ENCODE data around the gene AP1S3.
A peak's percentile ranks its signal among the peaks of the same experiment; 100 is the strongest.
"Not testable (repeated sequence)": the region's sequence is repeated elsewhere in the genome, so short reads cannot be mapped to it uniquely, and the experiment has no call there.

The AP1S3 gene

GRCh38 chr2:223837287-223838061, at the start of gene AP1S3:
TSS of gene AP1S3 (minus strand) at chr2:223837582. CDS start at chr2:223837450, 132 bp downstream.
- DNase-seq (ENCODE audit: low read depth in 2 of 2, low spot score in 1 of 2), result peak; percentile 37 to 43

GRCh38 chr2:223887127-223887526, 49.7 kb upstream of the AP1S3 start:
- no peak for DNase-seq (ENCODE audit: low read depth in 2 of 2, low spot score in 1 of 2)

- no peak for DNase-seq (ENCODE audit: low read depth in 2 of 2, low spot score in 1 of 2)
Measured at GRCh38 chr2:223886726-223887125, 49.3 kb upstream of the AP1S3 start.

- DNase-seq (ENCODE audit: low read depth in 2 of 2, low spot score in 1 of 2), result no peak
Measured at GRCh38 chr2:223884399-223884798, 47.0 kb upstream of the AP1S3 start.

GRCh38 chr2:223882715-223883114, 45.3 kb upstream of the AP1S3 start:
- DNase-seq (ENCODE audit: low read depth in 2 of 2, low spot score in 1 of 2), result no peak

- DNase-seq (ENCODE audit: low read depth in 2 of 2, low spot score in 1 of 2), result no peak
Measured at GRCh38 chr2:223880796-223881195, 43.4 kb upstream of the AP1S3 start.

GRCh38 chr2:223877721-223878410, 40.5 kb upstream of the AP1S3 start:
- DNase-seq (ENCODE audit: low read depth in 2 of 2, low spot score in 1 of 2), result no peak

GRCh38 chr2:223873672-223874071, 36.3 kb upstream of the AP1S3 start:
- DNase-seq (ENCODE audit: low read depth in 2 of 2, low spot score in 1 of 2), result no peak

- not testable (repeated sequence) for DNase-seq (ENCODE audit: low read depth in 2 of 2, low spot score in 1 of 2)
Measured at GRCh38 chr2:223872772-223873171, 35.4 kb upstream of the AP1S3 start.

- not testable (repeated sequence) for DNase-seq (ENCODE audit: low read depth in 2 of 2, low spot score in 1 of 2)
Measured at GRCh38 chr2:223871661-223872060, 34.3 kb upstream of the AP1S3 start.

GRCh38 chr2:223870840-223871611, 33.6 kb upstream of the AP1S3 start:
- DNase-seq (ENCODE audit: low read depth in 2 of 2, low spot score in 1 of 2), result no peak

- DNase-seq (ENCODE audit: low read depth in 2 of 2, low spot score in 1 of 2), result no peak
Measured at GRCh38 chr2:223868005-223868404, 30.6 kb upstream of the AP1S3 start.

- no peak for DNase-seq (ENCODE audit: low read depth in 2 of 2, low spot score in 1 of 2)
Measured at GRCh38 chr2:223865907-223866508, 28.6 kb upstream of the AP1S3 start.

GRCh38 chr2:223865124-223865523, 27.7 kb upstream of the AP1S3 start:
- DNase-seq (ENCODE audit: low read depth in 2 of 2, low spot score in 1 of 2), result no peak

- DNase-seq (ENCODE audit: low read depth in 2 of 2, low spot score in 1 of 2), result no peak
Measured at GRCh38 chr2:223863491-223863890, 26.1 kb upstream of the AP1S3 start.

- DNase-seq (ENCODE audit: low read depth in 2 of 2, low spot score in 1 of 2), result no peak
Measured at GRCh38 chr2:223860809-223861738, 23.7 kb upstream of the AP1S3 start.

GRCh38 chr2:223859070-223859469, 21.7 kb upstream of the AP1S3 start:
- DNase-seq (ENCODE audit: low read depth in 2 of 2, low spot score in 1 of 2), result no peak

GRCh38 chr2:223856584-223856983, 19.2 kb upstream of the AP1S3 start:
- no peak for DNase-seq (ENCODE audit: low read depth in 2 of 2, low spot score in 1 of 2)

GRCh38 chr2:223856021-223856420, 18.6 kb upstream of the AP1S3 start:
- DNase-seq (ENCODE audit: low read depth in 2 of 2, low spot score in 1 of 2), result no peak

GRCh38 chr2:223855426-223855825, 18.0 kb upstream of the AP1S3 start:
- DNase-seq (ENCODE audit: low read depth in 2 of 2, low spot score in 1 of 2), result no peak
